HL-60/S4 treated with retinoic acid at 250 ng/mL for 4 days and 3 days (cell line): ENCODE results near the gene GMDS.

Experiments used
- in situ Hi-C: fragments of 300-500 bp; cut with MboI; formaldehyde crosslinking; loops from 2 replicates; pipeline ENCODE4 v1.7.0; 2022; ENCODE audit warnings: low sequenced_read_pairs

GMDS gene

GRCh38 chr6:1601158-1602048 is 644.0 kb downstream of the GMDS start:
- in situ Hi-C loops, result no loop called here

- in situ Hi-C loops, result no loop called here
Measured at GRCh38 chr6:1600764-1601157, 644.6 kb downstream of the GMDS start.

GRCh38 chr6:1600063-1600763 is 645.2 kb downstream of the GMDS start:
- in situ Hi-C loops, result no loop called here

GRCh38 chr6:1599469-1599868 is 645.9 kb downstream of the GMDS start:
- in situ Hi-C loops, result loop anchor here (10.0 to 25.0 kb wide), 2 partner anchors 1035 to 1338 kb away; no protein-coding TSS in a partner anchor

- in situ Hi-C loops, result loop anchor here (10.0 to 25.0 kb wide), 2 partner anchors 1036 to 1338 kb away; no protein-coding TSS in a partner anchor
Measured at GRCh38 chr6:1598886-1599285, 646.5 kb downstream of the GMDS start.

- in situ Hi-C loops, result loop anchor here (10.0 to 25.0 kb wide), 2 partner anchors 1036 to 1339 kb away; no protein-coding TSS in a partner anchor
Measured at GRCh38 chr6:1598433-1598832, 647.0 kb downstream of the GMDS start.

GRCh38 chr6:1597924-1598323 is 647.5 kb downstream of the GMDS start:
- in situ Hi-C loops, result loop anchor here (10.0 to 25.0 kb wide), 2 partner anchors 1037 to 1339 kb away; no protein-coding TSS in a partner anchor

- in situ Hi-C loops, result loop anchor here (10.0 to 25.0 kb wide), 2 partner anchors 1038 to 1340 kb away; no protein-coding TSS in a partner anchor
Measured at GRCh38 chr6:1597121-1597744, 648.2 kb downstream of the GMDS start.

- in situ Hi-C loops, result loop anchor here (10.0 to 25.0 kb wide), 2 partner anchors 1039 to 1341 kb away; no protein-coding TSS in a partner anchor
Measured at GRCh38 chr6:1596088-1596852, 649.1 kb downstream of the GMDS start.

GRCh38 chr6:1595271-1596087 is 649.9 kb downstream of the GMDS start:
- in situ Hi-C loops, result loop anchor here (10.0 to 25.0 kb wide), 2 partner anchors 1039 to 1342 kb away; no protein-coding TSS in a partner anchor

GRCh38 chr6:1594445-1595200 is 650.8 kb downstream of the GMDS start:
- in situ Hi-C loops, result loop anchor here (10.0 to 25.0 kb wide), 2 partner anchors 1040 to 1343 kb away; no protein-coding TSS in a partner anchor

- in situ Hi-C loops, result loop anchor here (10.0 to 25.0 kb wide), 2 partner anchors 1041 to 1343 kb away; no protein-coding TSS in a partner anchor
Measured at GRCh38 chr6:1593958-1594314, 651.5 kb downstream of the GMDS start.

GRCh38 chr6:1593286-1593957 is 652.0 kb downstream of the GMDS start:
- in situ Hi-C loops, result loop anchor here (10.0 to 25.0 kb wide), 2 partner anchors 1041 to 1344 kb away; no protein-coding TSS in a partner anchor

GRCh38 chr6:1592852-1593251 is 652.6 kb downstream of the GMDS start:
- in situ Hi-C loops, result loop anchor here (10.0 to 25.0 kb wide), 2 partner anchors 1042 to 1344 kb away; no protein-coding TSS in a partner anchor

- in situ Hi-C loops, result loop anchor here (10.0 to 25.0 kb wide), 2 partner anchors 1043 to 1345 kb away; no protein-coding TSS in a partner anchor
Measured at GRCh38 chr6:1591926-1592325, 653.5 kb downstream of the GMDS start.

GRCh38 chr6:1591243-1591642 is 654.2 kb downstream of the GMDS start:
- in situ Hi-C loops, result loop anchor here (10.0 to 25.0 kb wide), 2 partner anchors 1044 to 1346 kb away; no protein-coding TSS in a partner anchor

GRCh38 chr6:1590580-1590979 is 654.8 kb downstream of the GMDS start:
- in situ Hi-C loops, result loop anchor here (10.0 to 25.0 kb wide), 2 partner anchors 1044 to 1347 kb away; no protein-coding TSS in a partner anchor
